G401.6 (cell line): ENCODE data around the gene NTF3.

Experiments used
- FAIRE-seq: peaks from 2 replicates; lab custom pipeline; 2012; peaks lifted over from hg19 to GRCh38; lab: Jason Lieb, UNC

NTF3 gene

DNA sequence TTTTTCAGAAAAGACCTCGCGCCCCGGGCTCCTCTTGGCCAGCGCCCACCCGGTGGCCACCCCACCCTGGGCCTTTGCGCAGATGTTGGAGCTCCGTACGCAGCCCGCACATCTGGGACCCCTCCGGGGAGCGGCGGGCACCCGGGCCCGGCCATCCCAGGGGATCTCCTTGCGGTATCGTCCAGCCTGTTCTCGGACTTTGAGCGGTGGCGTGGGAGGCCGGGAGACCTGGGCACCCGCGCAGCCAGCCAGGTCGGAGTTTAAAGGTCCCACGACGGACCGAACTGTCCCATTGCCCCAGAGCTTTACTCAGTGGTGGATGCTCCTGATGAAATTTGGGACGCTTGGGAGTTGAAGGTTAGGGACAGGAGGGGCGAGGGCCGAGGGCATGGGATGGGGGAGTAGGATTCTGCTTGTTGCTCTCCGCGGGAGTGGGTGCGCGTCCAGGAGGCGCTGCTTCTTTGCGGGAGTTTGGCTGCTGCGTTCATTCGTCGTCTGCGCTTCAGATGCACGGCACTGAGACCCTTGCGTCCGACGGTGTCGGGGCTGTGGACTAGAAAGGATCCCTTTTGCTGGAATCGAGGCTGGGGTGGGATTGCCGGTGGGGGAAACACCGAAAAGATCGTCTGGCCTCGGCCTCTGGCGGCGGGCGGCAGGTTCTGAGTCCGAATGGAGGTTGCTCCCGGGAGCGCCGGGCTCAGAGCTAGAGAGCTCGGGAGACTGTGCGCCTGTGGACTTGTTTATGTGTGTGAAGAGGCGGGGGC lies 1.4 kb downstream of the NTF3 start:
- FAIRE-seq, result no peak

DNA sequence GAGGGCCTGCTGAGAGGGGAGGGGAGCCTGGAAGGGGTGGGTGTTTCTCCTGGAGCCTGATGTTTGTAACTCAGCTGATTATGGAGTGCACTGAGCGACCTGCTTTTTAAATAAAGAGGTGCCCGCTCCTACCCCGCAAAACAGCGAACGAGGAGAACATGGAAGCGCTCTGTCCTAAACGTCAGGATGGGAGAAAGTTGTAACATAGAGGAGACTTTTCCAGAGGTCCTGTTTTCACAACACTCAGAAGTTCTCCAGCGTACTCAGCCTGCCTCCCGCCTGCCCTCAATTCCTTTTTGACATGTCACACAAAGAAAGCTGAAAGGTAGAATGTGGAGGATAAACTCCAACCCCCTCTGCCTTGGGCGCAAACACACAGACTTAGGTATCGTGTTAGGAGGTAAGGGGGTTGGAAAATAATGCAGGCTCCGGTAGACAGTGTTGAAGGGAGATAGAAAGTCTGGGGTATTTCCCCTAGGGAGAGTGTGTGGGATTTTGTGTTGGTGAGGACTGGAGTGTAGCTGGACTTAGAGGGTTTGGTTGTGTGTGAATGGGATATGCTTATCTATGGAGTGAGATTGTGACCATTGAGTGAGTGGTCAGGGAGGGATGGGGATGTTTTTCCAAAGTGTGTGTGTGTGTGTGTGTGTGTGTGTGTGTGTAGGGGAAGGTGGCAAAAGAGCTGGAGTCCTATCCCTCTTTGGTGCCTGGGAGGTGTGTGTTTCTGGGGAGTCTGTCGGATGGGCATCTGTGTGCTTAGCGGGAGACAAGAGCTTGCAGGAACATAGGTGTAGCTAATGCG lies 2.1 kb downstream of the NTF3 start:
- no peak for FAIRE-seq

DNA sequence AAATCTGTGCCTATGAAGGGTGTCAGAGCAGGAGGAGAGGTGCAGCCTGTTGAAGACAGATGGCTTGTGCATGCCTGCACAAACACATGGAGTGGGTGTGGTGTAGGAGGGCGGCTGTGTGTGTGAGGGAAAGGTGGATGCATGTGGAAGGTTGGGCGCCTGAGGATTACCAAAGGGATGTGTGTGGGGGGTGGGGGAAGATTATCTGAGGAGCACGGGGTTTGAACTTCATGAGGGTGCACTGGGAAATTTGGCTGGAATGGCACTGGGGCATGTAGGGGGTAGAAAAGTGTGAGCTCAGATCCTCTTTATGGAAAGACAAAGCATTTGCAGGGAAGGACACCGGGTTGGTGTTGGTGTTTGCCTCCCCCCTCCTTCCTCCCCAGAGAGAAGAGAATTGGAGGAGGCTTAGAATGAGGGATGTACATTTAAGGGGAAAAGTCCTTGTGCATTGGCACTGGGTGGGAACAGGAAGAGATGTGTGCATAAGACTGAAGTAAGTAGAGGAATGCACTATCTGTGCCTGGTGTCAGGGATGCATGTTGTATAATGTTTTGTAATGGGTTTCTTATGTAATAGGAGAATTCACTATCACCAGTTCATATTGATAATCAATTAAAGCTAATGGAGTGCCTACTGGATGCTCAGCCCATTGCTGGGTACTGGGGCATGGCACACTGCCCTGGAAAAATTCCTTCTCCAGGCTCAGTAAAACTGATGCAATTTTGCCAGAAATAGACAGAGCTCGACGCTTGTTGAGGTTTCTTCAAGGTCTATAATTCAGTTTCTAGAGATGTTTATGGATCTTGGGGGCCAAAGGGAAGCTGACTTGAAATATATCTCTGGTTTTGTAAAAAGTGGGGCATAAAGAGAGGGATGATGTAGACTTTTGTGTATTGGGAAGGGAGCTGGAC lies 3.0 kb downstream of the NTF3 start:
- FAIRE-seq, result no peak

DNA sequence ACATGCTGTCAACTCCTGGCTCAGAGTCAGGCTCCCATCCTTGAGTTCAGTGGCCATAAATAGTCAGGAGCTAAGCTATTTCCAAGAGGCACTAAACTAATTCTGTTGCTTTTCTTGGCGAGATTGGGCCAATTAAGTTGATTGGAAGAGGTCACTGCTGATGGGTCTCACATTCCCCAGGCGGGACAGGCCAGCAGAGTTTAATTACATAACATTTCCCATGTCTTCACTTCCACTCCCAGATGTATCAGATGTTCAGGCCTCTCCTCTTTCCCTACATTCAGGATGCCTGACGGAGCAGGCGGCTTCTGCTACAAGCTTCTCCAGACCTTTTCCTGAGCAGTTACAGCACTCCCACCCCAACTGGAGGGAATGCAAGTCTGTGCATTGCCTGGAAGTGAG lies 5.3 kb downstream of the NTF3 start:
- no peak for FAIRE-seq

DNA sequence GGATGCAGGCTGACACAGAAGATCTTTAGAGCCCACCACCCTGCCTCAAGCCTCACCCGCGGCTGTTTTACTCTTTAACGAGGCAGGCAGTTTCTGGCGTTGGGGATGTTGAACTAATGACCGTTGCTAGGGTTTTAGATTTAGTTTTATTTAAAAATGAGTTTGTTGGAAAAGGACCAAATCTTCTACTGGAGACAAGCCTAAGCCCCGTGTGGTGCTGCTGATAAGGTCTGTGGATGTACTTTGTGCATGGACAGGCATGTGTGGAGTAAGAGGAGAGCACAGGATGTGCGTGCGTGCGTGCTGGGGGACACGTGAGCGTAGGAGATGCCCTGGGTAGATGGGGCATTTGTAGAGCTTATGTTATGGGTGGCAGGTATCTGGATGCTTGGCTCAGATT lies 5.7 kb downstream of the NTF3 start:
- FAIRE-seq, result no peak

DNA sequence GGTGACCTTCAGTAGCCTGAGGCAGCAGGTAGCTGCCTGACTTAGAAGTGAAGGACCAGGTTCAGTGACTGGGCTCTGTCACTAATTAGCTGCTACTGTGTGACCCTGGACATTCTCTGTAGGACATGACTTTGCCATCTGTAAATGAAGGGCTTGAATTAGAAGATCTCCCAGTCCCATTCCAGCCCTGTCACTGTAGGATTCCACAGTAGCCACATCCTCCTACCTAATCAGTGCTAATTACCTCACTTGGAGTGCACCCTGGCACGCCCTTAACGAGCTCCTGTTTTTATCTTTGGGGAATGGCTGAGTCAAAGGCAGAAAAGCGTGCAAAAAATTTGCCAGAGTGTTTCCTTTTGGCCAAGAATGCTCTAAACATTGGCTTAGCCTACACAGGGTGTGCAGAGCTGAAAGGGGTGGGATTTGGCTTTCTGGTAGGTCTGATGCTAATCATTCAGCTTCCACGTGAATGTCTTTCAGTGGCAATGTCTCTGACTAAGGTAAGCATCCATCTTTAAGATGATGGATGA lies 6.8 kb downstream of the NTF3 start:
- no peak for FAIRE-seq

DNA sequence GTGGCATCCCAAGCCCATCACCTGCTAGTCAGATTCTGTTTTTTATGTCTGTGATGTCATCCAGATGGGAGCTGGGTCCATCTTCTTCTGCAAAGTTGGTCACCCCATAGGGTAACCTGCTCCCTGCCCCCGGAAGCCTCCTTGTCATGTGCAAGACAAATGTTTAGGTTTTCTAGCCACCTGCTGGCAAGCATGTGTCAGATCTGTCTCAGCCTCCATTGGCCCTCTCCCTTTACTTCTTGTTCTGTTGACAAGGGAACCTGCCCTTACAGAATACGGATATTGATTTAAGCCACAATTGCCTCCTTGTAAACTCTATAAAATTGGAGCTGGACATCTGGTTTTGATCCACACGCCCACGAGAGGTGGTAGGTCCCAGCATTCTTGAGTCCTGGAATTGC lies 7.5 kb downstream of the NTF3 start:
- FAIRE-seq, result no peak

DNA sequence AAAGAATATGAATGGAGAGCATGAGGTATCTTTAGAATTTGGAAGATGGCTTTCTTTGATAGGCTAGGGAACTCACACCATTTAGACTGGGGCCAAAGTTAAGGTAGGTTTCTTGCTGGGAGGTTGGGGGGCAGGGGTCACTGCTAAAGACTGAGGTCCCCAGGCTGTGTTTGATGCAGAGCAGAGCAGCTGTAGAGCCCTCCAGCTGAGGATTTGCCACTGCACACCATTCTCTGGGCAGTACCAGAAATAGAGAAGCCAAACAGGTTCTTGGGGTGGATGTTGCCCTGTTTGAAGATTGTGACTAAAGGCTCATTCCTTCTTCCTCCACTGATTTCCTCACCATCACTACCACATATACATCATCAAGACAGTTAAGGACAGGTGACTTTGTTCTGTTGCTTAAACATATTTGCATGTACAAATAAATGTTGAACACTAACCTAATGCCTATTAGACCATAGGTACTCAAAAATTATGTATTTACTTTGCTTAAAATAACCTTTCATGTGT lies 7.9 kb downstream of the NTF3 start:
- no peak for FAIRE-seq

DNA sequence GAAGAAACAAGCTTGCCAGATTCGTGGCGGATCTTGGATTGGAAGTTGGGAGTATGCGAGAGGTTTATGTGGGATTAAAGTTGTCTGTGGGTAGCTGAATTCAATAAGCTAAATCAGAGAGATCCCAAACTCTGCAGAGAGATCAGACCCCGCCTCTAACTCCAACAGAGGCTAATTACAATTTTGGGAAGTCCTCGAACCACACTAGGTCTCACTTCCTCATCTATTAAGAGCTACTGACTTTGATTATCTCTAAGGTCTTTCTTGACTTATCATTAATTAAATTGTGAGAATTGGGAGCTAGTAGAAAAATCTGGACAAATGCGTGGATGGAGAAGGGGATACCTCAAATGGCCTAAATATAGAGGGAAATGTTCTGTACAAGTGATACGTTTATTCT lies 9.1 kb downstream of the NTF3 start:
- no peak for FAIRE-seq

DNA sequence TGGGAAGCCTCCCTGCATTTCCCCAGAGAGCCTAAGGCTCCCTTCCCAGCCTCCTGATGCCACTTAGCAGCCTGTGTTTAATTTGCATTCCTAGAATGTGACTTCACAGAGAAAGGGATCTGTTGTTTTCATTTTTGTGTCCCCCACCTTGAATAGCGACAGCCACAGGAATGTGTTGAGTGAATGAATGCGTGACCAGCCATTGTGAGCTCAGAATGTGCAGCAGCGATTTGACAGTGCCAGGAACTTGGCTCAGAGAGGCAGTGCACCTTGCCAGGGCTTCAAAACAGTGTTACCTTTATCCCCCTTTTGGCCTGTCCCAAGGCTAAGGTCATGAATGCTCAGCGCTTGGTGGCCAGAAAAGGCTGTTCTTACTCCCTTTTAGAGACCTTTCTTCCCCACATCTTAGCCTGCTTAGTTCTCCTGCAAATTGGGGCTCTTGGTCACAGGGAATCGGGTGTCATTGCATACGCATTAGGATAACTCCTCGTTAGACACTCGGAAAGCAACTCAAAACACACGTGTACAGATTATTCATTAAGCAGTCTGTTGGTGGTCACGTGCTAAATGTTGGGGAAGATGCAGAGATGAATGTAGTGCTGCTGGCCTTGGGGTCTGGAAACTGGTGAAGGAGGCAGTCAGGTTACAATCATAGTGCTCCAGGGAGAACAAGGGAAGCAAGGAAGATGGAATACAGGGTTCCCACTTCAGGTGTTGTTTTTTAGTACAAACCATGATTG lies 9.8 kb downstream of the NTF3 start:
- no peak for FAIRE-seq

DNA sequence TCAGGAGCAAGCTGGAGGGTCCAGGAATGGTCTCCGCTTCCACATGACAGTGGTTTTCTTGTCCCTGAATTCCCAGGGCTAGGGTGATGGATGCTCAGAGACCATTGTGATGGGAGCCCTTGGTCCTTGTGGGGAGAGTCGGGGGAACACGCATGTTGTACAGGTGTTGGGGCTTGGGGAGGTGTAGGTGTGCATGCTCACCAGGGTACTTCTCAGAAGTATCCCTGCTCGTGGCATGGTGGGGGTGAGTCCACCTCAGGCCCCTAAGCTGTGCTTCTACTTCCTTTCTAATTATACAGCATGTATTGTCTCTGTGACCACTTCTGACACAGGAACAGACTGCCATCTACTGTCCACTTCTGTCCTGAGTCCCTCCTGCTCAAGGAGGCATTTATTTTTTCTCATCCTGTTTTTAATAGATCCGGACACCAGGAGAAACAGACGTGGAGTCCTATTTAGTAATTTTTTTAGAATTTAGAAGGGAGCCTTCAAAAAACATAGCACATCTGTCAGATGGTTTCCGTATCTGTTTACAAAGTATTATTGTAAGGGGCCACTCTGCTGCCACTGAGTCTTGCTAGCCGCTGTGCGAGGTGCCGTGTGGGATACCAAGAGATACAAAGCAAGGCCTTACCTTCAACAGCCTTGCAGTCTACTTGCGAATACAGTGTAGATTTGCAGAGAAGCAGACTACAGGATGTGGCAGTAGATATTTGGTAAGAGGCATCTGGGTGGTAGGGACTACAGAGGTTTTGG lies 10.5 kb downstream of the NTF3 start:
- FAIRE-seq, result no peak

DNA sequence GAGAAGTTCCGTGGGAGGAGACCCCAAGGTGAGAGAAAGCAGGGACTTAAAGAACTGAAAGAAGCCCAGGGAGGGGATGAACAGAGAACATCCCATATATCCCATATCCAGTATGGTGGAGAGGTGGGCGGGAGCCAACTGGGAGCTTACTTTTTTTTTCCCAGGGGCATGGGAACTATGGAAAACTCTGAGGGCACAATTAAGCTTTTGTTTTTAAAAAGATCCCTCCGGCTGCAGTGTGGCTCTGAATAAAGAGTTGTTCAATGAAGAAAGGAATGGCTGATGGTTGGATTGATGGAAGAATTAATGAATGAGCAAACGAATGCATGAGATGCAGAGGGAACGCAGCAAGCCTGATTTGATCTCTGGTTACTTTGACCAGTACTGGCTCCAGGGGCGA lies 12.6 kb downstream of the NTF3 start:
- no peak for FAIRE-seq

DNA sequence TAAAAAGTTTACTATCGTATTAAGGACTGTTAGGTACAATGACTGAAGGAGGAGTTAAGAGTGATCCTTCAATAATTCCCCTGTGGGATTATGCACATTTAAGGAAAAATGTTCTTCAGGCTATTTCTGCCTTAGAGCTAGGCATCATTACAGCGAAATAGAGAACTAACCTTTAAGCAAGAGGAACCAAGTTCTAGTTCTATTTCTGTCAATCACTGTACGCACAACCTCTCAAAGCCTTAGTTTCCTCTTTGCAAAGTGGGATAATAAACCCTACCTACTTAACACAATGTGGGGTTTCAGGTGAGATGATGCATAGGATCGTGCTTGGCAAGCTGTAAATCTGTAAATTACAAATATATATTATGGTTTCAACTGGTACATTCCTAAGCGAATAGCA lies 15.4 kb downstream of the NTF3 start:
- FAIRE-seq, result no peak

DNA sequence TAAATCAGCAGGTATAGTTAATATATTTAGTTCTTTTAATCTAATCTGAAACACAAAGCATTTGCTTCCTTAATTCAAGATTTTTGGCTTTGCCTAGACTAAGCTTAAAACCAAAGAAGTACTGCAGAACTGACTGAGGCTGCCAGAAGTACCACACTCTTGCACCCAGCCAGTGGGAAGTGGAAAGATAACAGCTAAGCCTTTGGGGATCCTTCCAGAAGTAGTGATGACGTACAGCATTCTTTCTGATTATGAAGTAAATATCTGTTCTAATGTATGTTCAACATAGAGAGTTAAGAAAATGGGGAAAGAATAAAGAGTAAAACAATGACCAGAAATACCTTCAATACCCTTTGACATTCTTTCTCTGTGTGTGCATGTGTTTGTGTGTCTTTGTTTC lies 19.3 kb downstream of the NTF3 start:
- no peak for FAIRE-seq

DNA sequence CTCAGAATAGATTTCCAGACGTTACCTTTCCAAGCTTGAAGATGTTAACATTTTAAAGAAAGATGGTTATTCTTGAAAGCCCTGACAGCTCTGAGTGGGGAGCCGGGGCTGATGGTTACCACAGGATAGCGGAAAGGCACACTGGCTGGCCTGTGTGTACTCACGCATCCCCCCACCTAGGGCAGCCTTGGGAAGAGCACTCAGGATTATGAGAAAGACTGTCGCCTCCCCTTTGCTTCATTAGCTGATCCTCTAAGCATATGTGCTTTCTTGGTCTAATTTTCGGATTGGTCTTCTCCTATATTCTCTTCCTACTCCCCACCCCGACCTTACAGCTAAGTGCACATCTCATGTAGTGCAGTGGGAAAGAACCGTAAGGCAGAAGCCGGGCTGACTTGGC lies 20.7 kb downstream of the NTF3 start:
- no peak for FAIRE-seq

DNA sequence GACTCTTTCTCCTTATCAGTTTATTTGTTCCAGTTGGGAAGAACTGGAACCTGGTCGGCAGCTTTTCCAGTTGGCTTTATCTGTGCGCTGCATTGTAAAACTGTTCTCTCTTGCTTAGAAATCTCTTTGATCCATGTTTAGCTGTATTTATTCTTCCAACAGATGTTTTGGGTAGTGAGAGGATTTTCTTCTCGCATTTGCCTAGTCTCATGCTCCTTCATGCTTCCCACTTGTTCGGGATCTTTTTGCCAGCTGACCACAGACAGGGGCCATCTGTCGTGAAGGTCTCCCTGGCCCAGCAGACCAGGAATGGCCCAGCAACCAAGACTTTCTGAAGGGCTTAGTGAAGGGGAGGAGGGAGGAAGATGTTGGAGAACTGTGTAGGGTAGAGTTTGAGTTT lies 21.6 kb downstream of the NTF3 start:
- FAIRE-seq, result no peak

DNA sequence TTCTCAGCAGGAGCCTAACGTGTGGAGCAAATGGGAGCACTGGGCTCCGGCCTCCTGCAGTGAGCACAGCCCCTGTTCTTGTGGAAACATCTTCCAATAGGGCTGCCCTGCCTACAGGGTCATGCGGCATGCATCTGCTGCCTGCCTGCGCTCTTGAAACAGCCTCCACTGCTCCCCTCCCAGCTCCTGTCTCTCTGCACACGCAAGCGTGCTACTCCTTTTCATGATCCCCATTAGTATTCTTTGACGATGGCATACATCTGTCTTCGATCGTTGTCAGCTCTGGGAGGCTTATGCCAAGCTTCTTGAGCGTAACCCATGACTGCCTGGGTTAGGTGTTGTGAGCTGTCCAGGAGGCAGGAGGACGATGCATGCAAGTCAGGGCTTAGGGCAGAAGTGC lies 23.1 kb downstream of the NTF3 start:
- no peak for FAIRE-seq

DNA sequence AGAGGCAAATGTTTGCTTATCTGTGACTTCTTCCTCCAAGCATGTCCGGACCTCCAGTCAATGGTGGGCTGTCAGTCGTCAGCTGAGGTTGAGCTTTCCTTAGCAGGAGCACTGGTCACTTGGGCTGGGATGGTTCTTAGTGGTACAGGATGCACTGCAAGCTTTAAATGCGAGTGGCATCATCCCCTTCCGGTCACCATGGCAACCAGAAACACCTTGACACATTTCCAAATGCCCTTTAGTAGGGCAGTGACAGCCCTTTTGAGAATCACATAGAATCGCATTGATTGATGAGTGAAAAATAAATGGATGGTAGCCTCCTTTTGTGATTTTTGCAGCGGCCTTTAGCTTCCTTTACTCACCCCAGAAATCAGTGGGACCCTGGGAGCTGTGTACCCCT lies 24.1 kb downstream of the NTF3 start:
- FAIRE-seq, result no peak

DNA sequence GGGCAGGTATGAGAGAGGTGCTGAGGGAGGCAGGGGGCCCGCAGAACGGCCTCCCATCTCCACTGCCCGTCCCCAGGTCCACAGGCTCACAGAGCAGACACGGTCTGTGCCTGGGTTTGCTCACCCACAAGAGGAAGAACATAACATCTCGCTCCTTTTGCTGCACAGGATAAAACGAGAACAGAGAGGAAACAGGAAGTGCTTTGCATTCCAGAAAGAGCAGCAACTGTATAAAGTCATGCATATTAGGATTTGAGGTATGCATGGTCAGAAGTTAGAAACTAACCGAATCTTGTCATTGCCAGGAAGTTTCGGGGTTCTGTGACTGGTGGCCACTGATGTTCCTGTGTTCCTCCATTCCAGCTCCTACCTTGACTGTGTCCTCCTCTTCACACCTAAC lies 25.0 kb downstream of the NTF3 start:
- FAIRE-seq, result no peak

DNA sequence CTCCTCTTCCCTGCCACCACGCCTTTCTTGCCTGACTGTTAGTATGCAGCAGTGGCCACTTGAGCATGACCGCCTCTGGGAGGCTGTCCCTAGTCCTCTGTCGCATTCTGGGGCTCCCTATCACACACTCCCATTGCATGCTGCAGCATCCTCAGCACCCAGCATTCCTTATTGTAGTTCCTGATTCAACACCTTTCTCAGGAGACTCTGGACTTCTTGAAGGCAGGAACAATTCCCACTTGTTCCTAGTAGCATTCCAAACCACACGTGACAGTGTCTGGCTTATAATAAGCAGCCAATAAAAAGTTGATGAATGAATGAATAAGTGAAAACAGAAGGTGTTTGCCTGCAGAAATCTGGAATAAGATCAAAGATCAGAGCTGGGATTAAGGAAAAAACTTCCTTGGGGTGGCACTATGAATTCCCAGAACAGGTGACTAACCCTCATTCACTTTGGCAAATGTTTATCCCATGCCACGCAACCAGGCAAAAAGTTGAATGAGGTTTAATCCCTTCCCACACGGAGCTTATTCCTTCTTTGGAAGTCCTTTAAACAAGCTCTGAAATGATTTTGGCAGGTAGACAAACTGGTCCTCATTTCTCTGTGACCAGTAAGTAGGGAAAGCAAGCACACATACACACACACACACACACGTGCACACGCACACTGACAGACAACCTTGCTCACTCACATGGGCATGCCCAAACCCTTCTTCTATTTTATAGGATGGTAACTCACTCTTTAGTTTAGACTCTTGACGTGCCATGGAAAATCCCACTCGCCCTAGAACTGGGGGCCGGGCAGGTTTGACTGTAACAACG lies 26.5 kb downstream of the NTF3 start:
- no peak for FAIRE-seq
